ENCODE data around the gene RHOB. TPM values are rescaled to one million over a fixed set of nuclear protein-coding genes. Genes with fewer than 3 reads are reported as not detected.
A peak's percentile ranks its signal among the peaks of the same experiment; 100 is the strongest.

The RHOB gene
- total and polyA plus RNA-seq, 2 of the 13 experiments (the other 11 are each of a cell fraction or from before 2014, with no cell fraction given), result 192 to 268 TPM

- 0 out of 2 replicates have a peak, but pooled peaks have one; percentile 5 for TF ChIP-seq CTCF (CRISPR knock-in tag; IDR thresholded peaks at IDR 0.05)
- peak; percentile 66; the same call in 1 of the 2 replicates for TF ChIP-seq ARID5B (CRISPR knock-in tag; IDR thresholded peaks at IDR 0.05)
- TF ChIP-seq ZNF720 (CRISPR knock-in tag; IDR thresholded peaks at IDR 0.05), result no peak
- no peak for TF ChIP-seq HMGXB3 (CRISPR knock-in tag; IDR thresholded peaks at IDR 0.05; ENCODE audit: borderline replicate concordance)
- no peak for TF ChIP-seq SAP130 (CRISPR knock-in tag; IDR thresholded peaks at IDR 0.05; ENCODE audit: low read depth)
- TF ChIP-seq SALL1 (CRISPR knock-in tag; IDR thresholded peaks at IDR 0.05), result peak; percentile 47; the same call in 1 of the 2 replicates
- no peak for TF ChIP-seq KMT2A (CRISPR knock-in tag; IDR thresholded peaks at IDR 0.05)
- 0 out of 2 replicates have a peak, but pooled peaks have one; percentile 5 for TF ChIP-seq AHR (CRISPR knock-in tag; IDR thresholded peaks at IDR 0.05)
- TF ChIP-seq PCBP2 (optimal IDR thresholded peaks at IDR 0.05; ENCODE audit: low read depth, low read length, poor library complexity, severe bottlenecking), result no peak
- no peak for TF ChIP-seq ZNF605 (CRISPR knock-in tag; IDR thresholded peaks at IDR 0.05)
- TF ChIP-seq ETS1 (CRISPR knock-in tag; IDR thresholded peaks at IDR 0.05), result no peak
- 0 out of 2 replicates have a peak, but pooled peaks have one; percentile 27 for TF ChIP-seq CHD2 (IDR thresholded peaks at IDR 0.05; ENCODE audit: low read depth, low read length)
- TF ChIP-seq TEF (CRISPR knock-in tag; IDR thresholded peaks at IDR 0.05), result no peak
- TF ChIP-seq MAX (IDR thresholded peaks at IDR 0.05), result no peak
- TF ChIP-seq CREB1 (IDR thresholded peaks at IDR 0.05), result no peak
- no peak for TF ChIP-seq CREB1 (CRISPR knock-in tag; IDR thresholded peaks at IDR 0.05)
Measured at GRCh38 chr2:20491739-20492531, 45.1 kb downstream of the RHOB start (continued).
